NCI-H1105 treated with DMSO at 0.1 percent for 48 hours (cell line): ENCODE results near the gene CLMP.

Source experiments
- DNase-seq: peaks from one replicate; lab custom pipeline; 2025; lab: John Stamatoyannopoulos, UW

Gene CLMP

GRCh38 chr11:123188508-123189165, 6.4 kb downstream of the CLMP start:
- DNase-seq = no peak

- DNase-seq = no peak
These were observed 7.2 kb downstream of the CLMP start for GRCh38 chr11:123187665-123188507.

- no peak for DNase-seq
These were observed 7.8 kb downstream of the CLMP start for GRCh38 chr11:123187248-123187647.

- DNase-seq = no peak
These were observed 8.8 kb downstream of the CLMP start for GRCh38 chr11:123186286-123186685.

GRCh38 chr11:123185326-123185725, 9.7 kb downstream of the CLMP start:
- no peak for DNase-seq

GRCh38 chr11:123184531-123184930, 10.5 kb downstream of the CLMP start:
- DNase-seq = no peak

- DNase-seq = no peak
These were observed 11.5 kb downstream of the CLMP start for GRCh38 chr11:123183391-123184099.

GRCh38 chr11:123181767-123182500, 13.1 kb downstream of the CLMP start:
- no peak for DNase-seq

GRCh38 chr11:123181075-123181474, 14.0 kb downstream of the CLMP start:
- DNase-seq = no peak

- no peak for DNase-seq
These were observed 14.5 kb downstream of the CLMP start for GRCh38 chr11:123180574-123180973.

GRCh38 chr11:123180166-123180565, 14.9 kb downstream of the CLMP start:
- no peak for DNase-seq

GRCh38 chr11:123179586-123179985, 15.5 kb downstream of the CLMP start:
- peak; percentile 13 for DNase-seq

GRCh38 chr11:123178186-123178585, 16.9 kb downstream of the CLMP start:
- DNase-seq = no peak

GRCh38 chr11:123176785-123177184, 18.3 kb downstream of the CLMP start:
- DNase-seq = no peak

GRCh38 chr11:123174196-123175183, 20.6 kb downstream of the CLMP start:
- no peak for DNase-seq

- no peak for DNase-seq
These were observed 21.2 kb downstream of the CLMP start for GRCh38 chr11:123173856-123174186.

GRCh38 chr11:123173040-123173855, 21.8 kb downstream of the CLMP start:
- DNase-seq = no peak

GRCh38 chr11:123170929-123171328, 24.1 kb downstream of the CLMP start:
- DNase-seq = no peak

GRCh38 chr11:123169821-123170220, 25.2 kb downstream of the CLMP start:
- no peak for DNase-seq

GRCh38 chr11:123168955-123169484, 26.0 kb downstream of the CLMP start:
- no peak for DNase-seq
